BE2C (cell line): ENCODE measurements around the gene POLE.

Experiments
- DNase-seq: peaks from one replicate; pipeline ENCODE4 v3.0.0-alpha.2; 2020
- H3K27me3 ChIP-seq: fragments of 250-450 bp; sonication (Bioruptor Pico); 2 replicates; pipeline ENCODE4 v1.5.1; 2020; ENCODE audit warnings: mild to moderate bottlenecking
- H3K36me3 ChIP-seq: fragments of 250-450 bp; sonication (Bioruptor Pico); 2 replicates; pipeline ENCODE4 v1.5.1; 2020; ENCODE audit warnings: mild to moderate bottlenecking
- H3K4me1 ChIP-seq: fragments of 250-450 bp; sonication (Bioruptor Pico); 2 replicates; pipeline ENCODE4 v1.5.1; 2020
- H3K4me3 ChIP-seq: 2 replicates; pipeline ENCODE4 v1.5.1; 2011; ENCODE audit warnings: low read depth, low read length
- H3K9me3 ChIP-seq: fragments of 250-450 bp; sonication (Bioruptor Pico); 2 replicates; pipeline ENCODE4 v1.5.1; 2020
- CTCF ChIP-seq: IDR thresholded peaks from 2 replicates; pipeline ENCODE4 v1.5.1; 2012; ENCODE audit warnings: mild to moderate bottlenecking, low read depth, low read length

POLE gene

GRCh38 chr12:132708150-132708549, 21.0 kb upstream of the POLE start:
- no peak overlapping the region for H3K4me3 ChIP-seq
- H3K4me1 ChIP-seq: no peaks in the 10 kb centered on the region
- no peak for DNase-seq
- peaks cover 9% of the 10 kb centered on the region for H3K36me3 ChIP-seq
- no peaks in the 10 kb centered on the region for H3K27me3 ChIP-seq
- no peak for TF ChIP-seq CTCF
- no peaks in the 10 kb centered on the region for H3K9me3 ChIP-seq

- no peak for TF ChIP-seq CTCF
- DNase-seq: no peak
These were observed 20.1 kb upstream of the POLE start for GRCh38 chr12:132707241-132707640.

GRCh38 chr12:132703641-132704040, 16.5 kb upstream of the POLE start:
- Histone ChIP-seq H3K9me3 (no peaks in the 10 kb centered on the region), H3K4me3 (no peak overlapping the region), H3K36me3 (peaks cover 12% of the 10 kb centered on the region), H3K27me3 (no peaks in the 10 kb centered on the region), H3K4me1 (no peaks in the 10 kb centered on the region)
- no peak for DNase-seq
- TF ChIP-seq CTCF: no peak

More at GRCh38 chr12:132707241-132707640, 20.1 kb upstream of the POLE start:
- Histone ChIP-seq H3K9me3 (no peaks in the 10 kb centered on the region), H3K4me1 (no peaks in the 10 kb centered on the region), H3K36me3 (peaks cover 4% of the 10 kb centered on the region), H3K4me3 (no peak overlapping the region), H3K27me3 (no peaks in the 10 kb centered on the region)

GRCh38 chr12:132702640-132703039, 15.5 kb upstream of the POLE start:
- Histone ChIP-seq H3K27me3 (no peaks in the 10 kb centered on the region), H3K36me3 (peaks cover 14% of the 10 kb centered on the region)
- no peak for TF ChIP-seq CTCF

GRCh38 chr12:132700212-132700822, 13.2 kb upstream of the POLE start:
- H3K9me3 ChIP-seq: no peaks in the 10 kb centered on the region
- H3K4me3 ChIP-seq: no peak overlapping the region
- DNase-seq: no peak
- no peak for TF ChIP-seq CTCF
- no peaks in the 10 kb centered on the region for H3K4me1 ChIP-seq
- H3K27me3 ChIP-seq: no peaks in the 10 kb centered on the region
- H3K36me3 ChIP-seq: peaks cover 31% of the 10 kb centered on the region

More at GRCh38 chr12:132702640-132703039, 15.5 kb upstream of the POLE start:
- Histone ChIP-seq H3K4me1 (no peaks in the 10 kb centered on the region), H3K9me3 (no peaks in the 10 kb centered on the region), H3K4me3 (no peak overlapping the region)
- DNase-seq: no peak

- Histone ChIP-seq H3K36me3 (peaks cover 26% of the 10 kb centered on the region), H3K9me3 (no peaks in the 10 kb centered on the region), H3K27me3 (no peaks in the 10 kb centered on the region), H3K4me3 (no peak overlapping the region), H3K4me1 (no peaks in the 10 kb centered on the region)
- no peak for TF ChIP-seq CTCF
- no peak for DNase-seq
These were observed 11.2 kb upstream of the POLE start for GRCh38 chr12:132698341-132698740.
